ELR (cell line): ENCODE measurements around the gene IGSF21.

Experiments used
- DNase-seq: peaks from one replicate; pipeline ENCODE4 v3.0.0-alpha.2; 2015; ENCODE audit warnings: low read depth

IGSF21 gene

GRCh38 chr1:18264450-18265039 lies 156.9 kb downstream of the IGSF21 start:
- DNase-seq = no peak

- no peak for DNase-seq
Observed at GRCh38 chr1:18265641-18266040, 158.0 kb downstream of the IGSF21 start.

GRCh38 chr1:18266391-18266790 lies 158.8 kb downstream of the IGSF21 start:
- no peak for DNase-seq

- no peak for DNase-seq
Observed at GRCh38 chr1:18271336-18271735, 163.7 kb downstream of the IGSF21 start.

- DNase-seq = no peak
Observed at GRCh38 chr1:18278946-18279345, 171.3 kb downstream of the IGSF21 start.

- DNase-seq = no peak
Observed at GRCh38 chr1:18279351-18280074, 171.9 kb downstream of the IGSF21 start.

- DNase-seq = no peak
Observed at GRCh38 chr1:18280956-18281355, 173.4 kb downstream of the IGSF21 start.

- DNase-seq = no peak
Observed at GRCh38 chr1:18282851-18283600, 175.4 kb downstream of the IGSF21 start.

GRCh38 chr1:18283601-18284385 lies 176.2 kb downstream of the IGSF21 start:
- DNase-seq = peak; percentile 2

- no peak for DNase-seq
Observed at GRCh38 chr1:18284805-18285537, 177.4 kb downstream of the IGSF21 start.

GRCh38 chr1:18285538-18285924 lies 177.9 kb downstream of the IGSF21 start:
- DNase-seq = no peak

GRCh38 chr1:18288722-18289121 lies 181.1 kb downstream of the IGSF21 start:
- DNase-seq = no peak

GRCh38 chr1:18289597-18289996 lies 182.0 kb downstream of the IGSF21 start:
- DNase-seq = no peak

- no peak for DNase-seq
Observed at GRCh38 chr1:18290740-18291412, 183.3 kb downstream of the IGSF21 start.

GRCh38 chr1:18292531-18292930 lies 184.9 kb downstream of the IGSF21 start:
- DNase-seq = no peak

- no peak for DNase-seq
Observed at GRCh38 chr1:18293291-18293690, 185.7 kb downstream of the IGSF21 start.

GRCh38 chr1:18294437-18295176 lies 187.0 kb downstream of the IGSF21 start:
- no peak for DNase-seq

- no peak for DNase-seq
Observed at GRCh38 chr1:18297896-18298648, 190.5 kb downstream of the IGSF21 start.

- DNase-seq = peak; percentile 12
Observed at GRCh38 chr1:18299441-18300338, 192.1 kb downstream of the IGSF21 start.
